Endothelial cell of umbilical vein (primary cell): ENCODE data around the gene COL23A1. TPM values are rescaled to one million over a fixed set of nuclear protein-coding genes. Genes with fewer than 3 reads are reported as not detected.

Source experiments
- BruUV-seq: library from RNA; stranded (reverse); fragments of 400-500 nt; replicated peaks from 2 replicates; lab custom pipeline; 2021; lab: Mats Ljungman, UMichigan
- CTCF ChIA-PET: fragments of 300-600, 350-600 bp; sonication (Branson Sonifier 250); formaldehyde crosslinking; loops from one replicate; lab custom pipeline; 2021; ENCODE audit warnings: antibody characterized with exemption, inconsistent platforms; lab: Charles Lee
- POLR2A ChIA-PET: fragments of 300-600, 350-600 bp; sonication (Branson Sonifier 250); formaldehyde crosslinking; loops from one replicate; lab custom pipeline; 2021; ENCODE audit warnings: antibody characterized with exemption, inconsistent platforms; lab: Charles Lee
- DNase-seq: peaks from one replicate; pipeline ENCODE4 v3.0.0-alpha.2; 2011; ENCODE audit warnings: low read depth, low spot score
- FAIRE-seq: peaks from 2 replicates; lab custom pipeline; 2011; peaks lifted over from hg19 to GRCh38; lab: Jason Lieb, UNC
- H2AFZ ChIP-seq: 2 replicates; pipeline ENCODE4 v1.6.0; 2012; ENCODE audit warnings: low read depth, low read length, control low read depth, inconsistent platforms
- H3K27ac ChIP-seq: 2 replicates; pipeline ENCODE4 v1.5.1; 2011; ENCODE audit warnings: low read depth, mild to moderate bottlenecking, control low read depth, low read length, moderate library complexity; ENCODE audit not compliant: insufficient read depth
- H3K27me3 ChIP-seq, 2 experiments: 2 replicates each; pipeline versions ENCODE4 v1.6.0 to v1.6.1; 2011; ENCODE audit warnings: low read length in 2 of 2, mixed read lengths in 1 of 2; ENCODE audit not compliant: control insufficient read depth in 2 of 2, insufficient read depth in 2 of 2
- H3K36me3 ChIP-seq, 2 experiments: 2 replicates in 1 of 2; 3 replicates in 1 of 2; pipeline ENCODE4 v1.5.1; 2011; ENCODE audit warnings: low read length in 2 of 2, mild to moderate bottlenecking in 1 of 2, moderate library complexity in 1 of 2; ENCODE audit not compliant: control insufficient read depth in 2 of 2, insufficient read depth in 2 of 2; ENCODE audit errors: extremely low read depth in 1 of 2
- H3K4me1 ChIP-seq: 3 replicates; pipeline ENCODE4 v1.5.1; 2011; ENCODE audit warnings: mild to moderate bottlenecking, low read length; ENCODE audit not compliant: control insufficient read depth, insufficient read depth; ENCODE audit errors: extremely low read depth
- H3K4me2 ChIP-seq: 2 replicates; pipeline ENCODE4 v1.6.1; 2011; ENCODE audit warnings: low read length, control low read depth, mixed read lengths; ENCODE audit not compliant: insufficient read depth
- H3K4me3 ChIP-seq, 3 experiments: fragments of 200-600 bp in 1 of 3; sonication (generic), shearing (Covaris generic) in 1 of 3; replicated peaks in 1 of 3; 2 replicates each; pipeline ENCODE4 v1.5.1; 2011 to 2016; ENCODE audit warnings: control low read depth in 3 of 3, low read length in 3 of 3, mild to moderate bottlenecking in 2 of 3, inconsistent platforms in 1 of 3, low read depth in 1 of 3, moderate library complexity in 1 of 3; ENCODE audit not compliant: insufficient read depth in 1 of 3
- H3K79me2 ChIP-seq: 2 replicates; pipeline ENCODE4 v1.6.0; 2012; ENCODE audit warnings: low read length, inconsistent platforms; ENCODE audit not compliant: control insufficient read depth, insufficient read depth
- H3K9ac ChIP-seq: replicated peaks from 2 replicates; pipeline ENCODE3; 2011; ENCODE audit warnings: low read length, control low read depth; ENCODE audit not compliant: insufficient read depth; ENCODE audit errors: extremely low read depth
- H3K9me1 ChIP-seq: replicated peaks from 3 replicates; pipeline ENCODE4 v1.6.0; 2011; ENCODE audit warnings: mild to moderate bottlenecking, low read length; ENCODE audit not compliant: control insufficient read depth, insufficient read depth; ENCODE audit errors: extremely low read depth
- H3K9me3 ChIP-seq: replicated peaks from 2 replicates; pipeline ENCODE4 v1.5.1; 2012; ENCODE audit warnings: low read length, inconsistent platforms; ENCODE audit not compliant: control insufficient read depth, insufficient read depth
- H4K20me1 ChIP-seq: replicated peaks from 2 replicates; pipeline ENCODE3; 2011; ENCODE audit warnings: mild to moderate bottlenecking, low read length; ENCODE audit not compliant: control insufficient read depth, insufficient read depth; ENCODE audit errors: extremely low read depth
- CTCF ChIP-seq, 2 donors: IDR thresholded peaks; 1 replicate in 1 of 2; 2 replicates in 1 of 2; pipeline ENCODE4 v1.5.1; 2011; ENCODE audit warnings: low read length in 2 of 2, mild to moderate bottlenecking in 2 of 2, moderate library complexity in 2 of 2, control low read depth in 1 of 2, inconsistent platforms in 1 of 2, low read depth in 1 of 2; ENCODE audit not compliant: insufficient read depth in 1 of 2; ENCODE audit errors: extremely low read depth in 1 of 2
- EZH2 ChIP-seq: IDR thresholded peaks from 2 replicates; pipeline ENCODE4 v1.6.1; 2012; ENCODE audit warnings: borderline replicate concordance, low read depth, mild to moderate bottlenecking, moderate library complexity, low read length, inconsistent platforms; ENCODE audit not compliant: severe bottlenecking
- FOS ChIP-seq: IDR thresholded peaks from 2 replicates; pipeline ENCODE4 v1.6.1; 2011; ENCODE audit warnings: mild to moderate bottlenecking, low read length, moderate library complexity, borderline replicate concordance; ENCODE audit not compliant: insufficient read depth
- GATA2 ChIP-seq: IDR thresholded peaks from 2 replicates; pipeline ENCODE4 v1.7.0; 2011; ENCODE audit warnings: low read depth, mild to moderate bottlenecking, moderate library complexity, mixed read lengths, low read length; ENCODE audit not compliant: insufficient read length, insufficient read depth
- JUN ChIP-seq: IDR thresholded peaks from 2 replicates; pipeline ENCODE4 v1.6.1; 2011; ENCODE audit warnings: borderline replicate concordance, low read depth; ENCODE audit not compliant: insufficient read length, insufficient read depth
- MAX ChIP-seq: IDR thresholded peaks from 2 replicates; pipeline ENCODE4 v1.6.1; 2011; ENCODE audit not compliant: insufficient read depth, insufficient read length
- MYC ChIP-seq: IDR thresholded peaks from one replicate; pipeline ENCODE4 v1.6.1; 2011; ENCODE audit warnings: mild to moderate bottlenecking, low read depth, low read length
- POLR2AphosphoS5 ChIP-seq: IDR thresholded peaks from 2 replicates; pipeline ENCODE4 v1.6.1; 2012; ENCODE audit warnings: low read depth, mild to moderate bottlenecking, control low read depth, low read length, moderate library complexity; ENCODE audit not compliant: insufficient read depth
- dilution Hi-C: fragments of 300-500 bp; cut with MboI; formaldehyde crosslinking; loops from one replicate; pipeline ENCODE4 v1.15.0; 2019; ENCODE audit warnings: low sequenced_read_pairs; ENCODE audit not compliant: extremely low pct_ligation_motif_present
- intact Hi-C: fragments of 100-400 bp; cut with micrococcal nuclease; formaldehyde crosslinking; loops from one replicate; pipeline ENCODE4 v1.10.0; 2022
- polyA plus RNA-seq, 4 experiments: library from polyadenylated mRNA; depleted of rRNA in 3 of 4; stranded (reverse) in 3 of 4; unstranded in 1 of 4; fragments of >200 nt; gene quantifications; 2 replicates each; pipeline versions ENCODE4 v1.2.1 to v1.2.3, GENCODE V29; 2011 to 2012; ENCODE audit warnings: missing spikeins in 1 of 4
- total RNA-seq: library from RNA; stranded (reverse); gene quantifications from 2 replicates; pipeline ENCODE4 v1.2.3, GENCODE V29; 2021

Gene COL23A1
- total and polyA plus RNA-seq, 2 donors (not counting 3 experiments of a cell fraction or from before 2014, with no cell fraction given), result not detected

- H4K20me1 ChIP-seq, result no peaks in the 10 kb centered on the region
- no peak overlapping the region for H3K9ac ChIP-seq
- TF ChIP-seq GATA2 (no peak), FOS (no peak), MAX (no peak), CTCF (IDR thresholded peaks at IDR 0.05; ENCODE audit: extremely low read depth in 1 of 2, insufficient read depth in 1 of 2, low read depth in 1 of 2, low read length in 2 of 2) (no peak), MYC (no peak), POLR2AphosphoS5 (no peak), EZH2 (no peak), JUN (no peak)
- H3K9me1 ChIP-seq, result no peaks in the 10 kb centered on the region
- no peak overlapping the region for H2AFZ ChIP-seq
- ChIA-PET POLR2A (no interaction called here), CTCF (no interaction called here)
- peaks cover 3% of the 10 kb centered on the region for H3K9me3 ChIP-seq
- H3K4me3 ChIP-seq, result no peak overlapping the region
- FAIRE-seq, result no peak
- H3K27ac ChIP-seq, result no peak overlapping the region
- no peak for DNase-seq
- dilution Hi-C loops (no loop called here), intact Hi-C loops (no loop called here)
- H3K79me2 ChIP-seq, result no peaks in the 10 kb centered on the region
- H3K27me3 ChIP-seq, result peaks cover 0 to 2% of the 10 kb centered on the region in 2 experiments
- H3K4me1 ChIP-seq, result no peaks in the 10 kb centered on the region
- no peak overlapping the region for H3K4me2 ChIP-seq
- BruUV-seq, result no TSS peak
- no peaks in the 10 kb centered on the region for H3K36me3 ChIP-seq
Measured at GRCh38 chr5:178288401-178289368, 301.5 kb downstream of the COL23A1 start.
